GM12892 (cell line): ENCODE data around the gene HNRNPLL.

Experiments
- POLR2A ChIP-seq: IDR thresholded peaks from 2 replicates; pipeline ENCODE4 v1.6.1; 2011; ENCODE audit warnings: low read depth, low read length, control low read depth
- POLR2AphosphoS5 ChIP-seq: IDR thresholded peaks from 2 replicates; pipeline ENCODE4 v1.6.1; 2011; ENCODE audit warnings: low read depth, low read length, control low read depth
- TAF1 ChIP-seq: IDR thresholded peaks from 2 replicates; pipeline ENCODE4 v1.6.1; 2011; ENCODE audit warnings: low read depth, mild to moderate bottlenecking, control low read depth, low read length, borderline replicate concordance

GRCh38 chr2:38547791-38548190, 54.9 kb downstream of the HNRNPLL start:
- TF ChIP-seq POLR2AphosphoS5, result no peak
- TF ChIP-seq TAF1, result no peak
- TF ChIP-seq POLR2A, result no peak
